Heart left ventricle (tissue), 16 donors: ENCODE data around the gene DMPK. TPM values are rescaled to one million over a fixed set of nuclear protein-coding genes. Genes with fewer than 3 reads are reported as not detected.

Source experiments
- ATAC-seq, 4 donors: fragments of 200-7000 bp; cut with Tn5 transposase; one replicate each; pipeline ENCODE4 v1.9.1; 2020 to 2022; ENCODE audit warnings: moderate library complexity in 4 of 4, mild to moderate bottlenecking in 3 of 4, moderate number of reproducible peaks in 1 of 4
- DNase-seq, 5 donors: peaks; one replicate each; pipeline ENCODE4 v3.0.0-alpha.2; 2020
- H3K27ac ChIP-seq, 12 donors: fragments of 200-600 bp; sonication (generic) in 4 of 12; one replicate each; pipeline versions ENCODE4 v1.5.0 to v1.8.0; 2016 to 2022; ENCODE audit warnings: mild to moderate bottlenecking in 2 of 12
- H3K27me3 ChIP-seq, 9 donors: fragments of 200-600 bp; sonication (generic) in 2 of 9; one replicate each; pipeline versions ENCODE4 v1.5.1 to v1.8.0; 2016 to 2022; ENCODE audit warnings: mild to moderate bottlenecking in 3 of 9
- H3K36me3 ChIP-seq, 9 donors: fragments of 200-600 bp; sonication (generic) in 2 of 9; one replicate each; pipeline versions ENCODE4 v1.5.0 to v1.8.0; 2018 to 2022; ENCODE audit warnings: mild to moderate bottlenecking in 2 of 9
- H3K4me1 ChIP-seq, 12 donors: fragments of 200-600 bp; sonication (generic) in 4 of 12; one replicate each; pipeline versions ENCODE4 v1.5.0 to v1.8.0; 2016 to 2022; ENCODE audit warnings: mild to moderate bottlenecking in 3 of 12
- H3K4me3 ChIP-seq, 12 donors: fragments of 200-600 bp; sonication (generic) in 4 of 12; one replicate each; pipeline versions ENCODE4 v1.5.0 to v1.8.0; 2017 to 2022; ENCODE audit warnings: mild to moderate bottlenecking in 9 of 12, moderate library complexity in 4 of 12
- H3K9me3 ChIP-seq, 12 donors: fragments of 200-600 bp; sonication (generic) in 4 of 12; one replicate each; pipeline versions ENCODE4 v1.5.0 to v1.8.0; 2016 to 2022; ENCODE audit warnings: mild to moderate bottlenecking in 1 of 12
- POLR2A ChIP-seq, 2 donors: fragments of 450-650 bp; IDR thresholded peaks; one replicate each; pipeline ENCODE4 v1.6.1; 2017; ENCODE audit warnings: antibody characterized with exemption in 2 of 2, mild to moderate bottlenecking in 2 of 2, moderate library complexity in 2 of 2
- WGBS, 4 donors: extraction: QIAGEN DNeasy Blood & Tissue Kit in 2 of 4; methylation state at CpG; one replicate each; pipeline versions ENCODE4 v1.1.5 to v1.1.7; 2013 to 2018; 5-methylcytosine and 5-hydroxymethylcytosine counted together
- intact Hi-C, 10 donors: fragments of 100-400 bp; cut with DNase I; formaldehyde crosslinking; loops; one replicate each; pipeline versions ENCODE4 v1.11.1 to v1.14.2; 2022
- polyA plus RNA-seq, 2 donors: library from polyadenylated mRNA; stranded (reverse); fragments of 200-250 nt; gene quantifications; one replicate each; pipeline ENCODE4 v1.2.3, GENCODE V29; 2013
- total RNA-seq, 9 donors: library from RNA; depleted of rRNA in 2 of 9; stranded (reverse); fragments of >200 nt in 2 of 9; fragmentation: NEBNext Ultra II Directional in 3 of 9; extraction: Animal tissue kit (Norgen Biotek cat#: 25700) in 3 of 9; gene quantifications; one replicate each; pipeline versions ENCODE4 v1.1.0 to v1.2.4, GENCODE V29; 2016 to 2023
- TF ChIP-seq, protein P1 (sequence below), 12 donors: fragments of 200-600 bp; sonication (generic) in 4 of 12; IDR thresholded peaks; one replicate each; pipeline versions ENCODE4 v1.5.0 to v1.8.0; 2018 to 2022; ENCODE audit warnings: antibody characterized with exemption in 12 of 12, mild to moderate bottlenecking in 5 of 12
- donor health status: ischemic (EF 13 %, LVEDD 7.1; RV severe dilation, severe dysfunction).
- donor health status: healthy with polysubstance abuse.
- donor health status: DM: no; HTN: yes; CAD: no.
- donor health status: DM: no; HTN: no; CAD: no.
- donor health status: ischemic (EF 25% LVEDD 6.9; RV normal size, moderate dysfunction).
- donor health status: ischemic (EF 25% LVEDD 5.7; RV mildly dilated, moderate dysfunction).
- donor health status: healthy.
- donor health status: DM: yes; HTN: yes; CAD: no.
- donor health status: ischemic (EF 35%, LVEDD 5.7; RV mildly dilated, moderate dysfunction).
- donor health status: nonischemic (EF 11% LVEDD 7.7; RV severe dilation, severe dysfunction).
- donor health status: DM: yes; HTN: yes; CAD: no.
- donor health status: PGD.
- donor health status: ischemic (EF 29% LVEDD 5.4; RV normal size, mild dysfunction).
- donor health status: nonischemic (EF 23%, LVEDD 6.1; RV moderate dilation, normal function).

The DMPK gene
- total and polyA plus RNA-seq, 11 donors: 131 to 778 (median 311) TPM

DNA sequence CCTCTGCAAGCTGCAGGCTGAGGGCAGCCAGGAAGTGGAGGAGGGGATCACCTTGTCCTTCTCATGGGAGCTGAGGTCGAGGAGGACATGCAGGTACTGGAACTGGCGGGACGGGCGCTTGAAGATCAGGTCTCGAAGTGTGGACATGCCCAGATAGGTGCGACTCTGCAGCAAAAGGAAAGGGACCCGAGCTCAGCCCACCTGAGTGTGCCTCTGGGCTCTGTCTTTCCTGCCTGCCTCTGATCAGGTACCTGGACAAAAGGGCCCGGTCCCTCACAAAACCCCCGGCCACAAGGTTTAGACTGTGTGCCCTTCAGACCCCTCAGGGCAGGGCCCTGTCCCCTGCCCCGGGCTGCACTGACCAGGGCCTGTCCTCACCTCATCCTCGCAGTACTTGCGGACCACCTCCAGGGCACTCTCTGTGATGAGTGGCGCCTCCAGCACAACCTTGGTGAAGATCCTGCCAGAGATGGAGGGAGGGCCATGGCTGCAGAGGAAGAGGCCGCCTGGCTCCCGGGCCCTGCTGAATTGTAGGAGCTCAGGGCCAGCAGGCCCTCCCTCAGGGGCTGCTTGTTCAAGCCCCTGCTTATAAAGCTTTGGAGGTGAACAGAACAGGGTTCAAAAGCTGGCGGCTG is 45.3 kb upstream of the DMPK start:
- Histone ChIP-seq H3K27ac (no peak overlapping the region), H3K36me3 (peaks cover 0 to 100% (median 98%) of the 10 kb centered on the region in 9 donors), H3K9me3 (no peaks in the 10 kb centered on the region), H3K4me3 (no peak overlapping the region), H3K4me1 (peaks cover 0 to 8% (median 0%) of the 10 kb centered on the region in 12 donors), H3K27me3 (no peaks in the 10 kb centered on the region)
- TF ChIP-seq POLR2A (IDR thresholded peaks at IDR 0.05): no peak
- TF ChIP-seq, protein P1, sequence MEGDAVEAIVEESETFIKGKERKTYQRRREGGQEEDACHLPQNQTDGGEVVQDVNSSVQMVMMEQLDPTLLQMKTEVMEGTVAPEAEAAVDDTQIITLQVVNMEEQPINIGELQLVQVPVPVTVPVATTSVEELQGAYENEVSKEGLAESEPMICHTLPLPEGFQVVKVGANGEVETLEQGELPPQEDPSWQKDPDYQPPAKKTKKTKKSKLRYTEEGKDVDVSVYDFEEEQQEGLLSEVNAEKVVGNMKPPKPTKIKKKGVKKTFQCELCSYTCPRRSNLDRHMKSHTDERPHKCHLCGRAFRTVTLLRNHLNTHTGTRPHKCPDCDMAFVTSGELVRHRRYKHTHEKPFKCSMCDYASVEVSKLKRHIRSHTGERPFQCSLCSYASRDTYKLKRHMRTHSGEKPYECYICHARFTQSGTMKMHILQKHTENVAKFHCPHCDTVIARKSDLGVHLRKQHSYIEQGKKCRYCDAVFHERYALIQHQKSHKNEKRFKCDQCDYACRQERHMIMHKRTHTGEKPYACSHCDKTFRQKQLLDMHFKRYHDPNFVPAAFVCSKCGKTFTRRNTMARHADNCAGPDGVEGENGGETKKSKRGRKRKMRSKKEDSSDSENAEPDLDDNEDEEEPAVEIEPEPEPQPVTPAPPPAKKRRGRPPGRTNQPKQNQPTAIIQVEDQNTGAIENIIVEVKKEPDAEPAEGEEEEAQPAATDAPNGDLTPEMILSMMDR (IDR thresholded peaks at IDR 0.05): no peak
- intact Hi-C loops: no loop called here
- 82 to 94% (median 92%) methylated on average over 10 to 16 of the region's 16 CpGs for WGBS, 4 donors
- peak in 1 of 5 donors; percentile 36 for DNase-seq
- ATAC-seq: no peak

DNA sequence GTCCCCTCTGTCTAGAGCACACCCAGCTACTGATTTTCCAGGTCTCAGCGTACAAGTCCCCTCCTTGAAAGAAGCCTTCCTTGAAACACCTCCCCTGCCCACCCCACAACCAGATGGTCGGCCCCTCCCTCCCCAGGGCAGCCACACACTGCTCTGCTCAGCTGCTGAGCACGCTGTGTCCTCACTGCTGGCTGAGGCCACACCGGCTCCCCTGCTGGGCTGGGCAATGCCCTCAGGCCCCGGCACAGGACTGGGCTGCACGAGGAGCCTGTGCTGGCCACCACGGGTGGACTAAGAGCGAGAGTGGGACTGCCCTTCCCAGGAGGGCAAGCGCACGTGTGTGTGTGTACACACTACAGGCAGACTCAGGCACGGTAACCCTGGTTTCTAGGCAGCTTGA is 44.6 kb upstream of the DMPK start:
- no peak for ATAC-seq
- Histone ChIP-seq H3K4me3 (no peak overlapping the region), H3K36me3 (peaks cover 0 to 98% (median 95%) of the 10 kb centered on the region in 9 donors), H3K4me1 (peaks cover 0 to 8% (median 0%) of the 10 kb centered on the region in 12 donors), H3K9me3 (no peaks in the 10 kb centered on the region), H3K27ac (no peak overlapping the region), H3K27me3 (no peaks in the 10 kb centered on the region)
- no peak for TF ChIP-seq POLR2A (IDR thresholded peaks at IDR 0.05)
- TF ChIP-seq, protein P1 (IDR thresholded peaks at IDR 0.05): no peak
- WGBS, 4 donors: 89 to 94% (median 90%) methylated on average over 6 to 11 of the region's 11 CpGs
- intact Hi-C loops: no loop called here
- no peak for DNase-seq

DNA sequence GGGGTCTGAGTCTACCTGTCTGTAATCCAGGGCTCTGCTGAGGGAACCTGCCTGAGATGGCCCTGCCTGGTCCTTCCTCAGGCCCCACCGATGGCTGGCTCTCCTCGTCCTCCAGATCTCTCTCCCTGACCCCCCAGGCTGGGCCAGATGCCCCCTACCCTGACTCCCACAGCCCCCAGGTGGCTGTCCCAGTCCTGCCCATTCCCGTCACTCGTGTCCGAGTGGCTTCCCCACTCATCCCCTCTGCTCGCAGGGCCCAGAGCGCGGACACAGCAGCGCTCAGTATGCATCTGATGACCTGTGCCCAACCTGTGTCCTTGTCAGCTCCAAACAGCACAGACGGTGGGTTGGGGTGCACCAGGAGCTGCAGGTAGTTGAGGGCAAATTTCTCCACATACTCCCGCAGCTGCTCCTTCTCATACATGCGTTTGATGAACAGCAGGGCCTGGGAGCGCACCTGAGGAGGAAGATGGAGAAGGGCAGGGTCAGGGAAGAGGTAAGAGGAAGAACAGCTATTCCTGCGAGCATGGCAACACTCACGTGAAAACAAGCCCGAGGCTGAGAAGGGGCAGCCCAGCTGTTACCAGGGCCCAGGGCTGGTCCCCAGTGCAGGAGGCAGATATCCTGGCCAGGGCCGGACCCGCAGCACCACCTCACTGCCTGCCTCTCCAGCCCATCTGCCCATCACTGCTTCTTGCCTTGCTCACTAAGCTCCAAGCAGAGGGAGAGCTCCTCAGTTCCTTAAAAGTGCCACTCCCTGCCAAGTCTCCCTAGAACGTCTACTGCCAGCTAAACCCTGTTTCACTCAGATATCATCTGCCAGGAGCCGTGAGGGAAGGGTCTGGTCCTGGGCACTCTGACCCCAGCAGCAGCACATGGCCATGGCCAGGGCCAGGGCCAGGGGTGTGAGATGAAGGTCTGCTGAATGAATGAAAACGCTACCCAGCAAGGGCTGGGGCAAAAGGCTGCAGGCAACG is 43.9 kb upstream of the DMPK start:
- Histone ChIP-seq H3K36me3 (peaks cover 0 to 97% (median 93%) of the 10 kb centered on the region in 9 donors), H3K4me1 (peaks cover 0 to 8% (median 0%) of the 10 kb centered on the region in 12 donors), H3K27ac (no peak overlapping the region), H3K9me3 (no peaks in the 10 kb centered on the region), H3K4me3 (no peak overlapping the region), H3K27me3 (no peaks in the 10 kb centered on the region)
- DNase-seq: peak in 1 of 5 donors; percentile 43
- WGBS, 4 donors: 83 to 93% (median 85%) methylated on average over 22 of the region's 22 CpGs
- TF ChIP-seq, protein P1 (IDR thresholded peaks at IDR 0.05): no peak
- TF ChIP-seq POLR2A (IDR thresholded peaks at IDR 0.05): no peak
- intact Hi-C loops: no loop called here
- ATAC-seq: no peak

DNA sequence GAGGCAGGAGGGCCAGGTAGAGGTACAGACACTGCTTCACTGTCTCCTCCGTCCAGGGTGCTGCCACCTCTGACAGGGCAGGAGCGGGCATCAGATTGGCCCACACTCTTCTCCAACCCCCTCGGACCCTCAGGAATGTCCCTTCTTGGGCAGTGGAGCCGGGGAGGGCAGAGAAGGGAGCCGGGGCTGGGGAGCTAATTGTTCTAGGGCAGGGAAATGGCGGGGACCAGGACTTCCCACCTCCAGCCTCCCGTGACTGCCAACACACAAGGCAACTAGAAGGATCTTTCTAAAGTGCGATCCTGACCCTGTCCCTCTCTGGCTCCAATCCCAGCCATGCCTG is 42.9 kb upstream of the DMPK start:
- ATAC-seq (no peak), DNase-seq (no peak)
- 91 to 97% (median 93%) methylated on average over 7 to 8 of the region's 8 CpGs for WGBS, 4 donors
- TF ChIP-seq, protein P1 (IDR thresholded peaks at IDR 0.05): no peak
- TF ChIP-seq POLR2A (IDR thresholded peaks at IDR 0.05): no peak
- Histone ChIP-seq H3K36me3 (peaks cover 0 to 96% (median 90%) of the 10 kb centered on the region in 9 donors), H3K4me3 (no peak overlapping the region), H3K4me1 (peaks cover 0 to 8% (median 0%) of the 10 kb centered on the region in 12 donors), H3K9me3 (no peaks in the 10 kb centered on the region), H3K27ac (no peak overlapping the region), H3K27me3 (no peaks in the 10 kb centered on the region)
- intact Hi-C loops: no loop called here
